Activated naive CD4-positive, alpha-beta T cell treated with anti-CD3 and anti-CD28 coated beads, Interleukin-2, amount 50 U/mL, for 72 hours (primary cell): ENCODE measurements around the gene ENOX1. TPM values are rescaled to one million over a fixed set of nuclear protein-coding genes. Genes with fewer than 3 reads are reported as not detected.

ENCODE experiments used
- ATAC-seq, 2 donors: fragments of 150-1000 bp; cut with Tn5 transposase; 2 replicates each; pipeline ENCODE4 v1.10.0; 2021; ENCODE audit warnings: mild to moderate bottlenecking in 2 of 2, moderate library complexity in 2 of 2
- DNase-seq, 2 donors: peaks; one replicate each; pipeline ENCODE4 v3.0.0; 2021 to 2022; ENCODE audit warnings: low spot score in 2 of 2
- H3K27ac Mint-ChIP-seq, 2 donors: one replicate each; pipeline ENCODE4 v1.8.0; 2022; ENCODE audit warnings: mild to moderate bottlenecking in 2 of 2, mixed read lengths in 2 of 2
- H3K36me3 Mint-ChIP-seq, 2 donors: one replicate each; pipeline ENCODE4 v1.8.0; 2022; ENCODE audit warnings: mixed read lengths in 2 of 2
- H3K9me3 Mint-ChIP-seq, 2 donors: one replicate each; pipeline ENCODE4 v1.8.0; 2022; ENCODE audit warnings: mixed read lengths in 2 of 2
- total RNA-seq, 2 donors: library from RNA; stranded (reverse); gene quantifications; one replicate each; pipeline ENCODE4 v1.2.3, GENCODE V29; 2022

ENOX1 gene
- total RNA-seq, 2 donors from 2014 or later: 1.8 TPM; not detected in 1

GRCh38 chr13:43238341-43239083, 548.3 kb downstream of the ENOX1 start:
- DNase-seq: no peak
- H3K9me3 Mint-ChIP-seq: no peaks in the 10 kb centered on the region
- H3K27ac Mint-ChIP-seq: peak overlapping the region in 1 of 2 donors; percentile 65
- no peaks in the 10 kb centered on the region for H3K36me3 Mint-ChIP-seq
- ATAC-seq: no peak

DNA sequence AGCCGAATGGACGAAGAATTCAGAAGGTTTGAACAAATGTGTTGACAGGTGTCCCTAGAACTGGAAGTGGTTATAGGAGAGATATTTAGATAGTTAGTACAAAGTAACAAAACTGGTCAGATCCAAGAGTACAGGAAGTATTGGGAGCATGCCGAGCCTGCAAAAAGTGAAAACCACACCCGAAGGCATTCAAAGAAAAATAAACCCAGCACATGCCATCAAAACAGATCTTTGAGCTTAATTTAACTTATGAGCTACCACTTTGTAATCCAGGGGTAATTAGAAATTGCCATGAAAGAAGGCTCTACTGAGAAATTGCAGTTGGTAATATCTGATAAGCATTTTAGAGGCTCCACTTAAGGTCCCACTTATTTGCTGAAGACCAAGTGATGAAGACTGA, 549.2 kb downstream of the ENOX1 start:
- Mint-ChIP-seq H3K27ac (no peak overlapping the region), H3K36me3 (no peaks in the 10 kb centered on the region), H3K9me3 (no peaks in the 10 kb centered on the region)
- DNase-seq: no peak
- ATAC-seq: no peak

GRCh38 chr13:43235028-43235427, 551.7 kb downstream of the ENOX1 start:
- no peaks in the 10 kb centered on the region for H3K9me3 Mint-ChIP-seq
- no peak overlapping the region for H3K27ac Mint-ChIP-seq
- DNase-seq (no peak), ATAC-seq (no peak)
- H3K36me3 Mint-ChIP-seq: no peaks in the 10 kb centered on the region

GRCh38 chr13:43232873-43233265, 553.9 kb downstream of the ENOX1 start:
- ATAC-seq: no peak
- no peak overlapping the region for H3K27ac Mint-ChIP-seq
- H3K9me3 Mint-ChIP-seq: no peaks in the 10 kb centered on the region
- DNase-seq: no peak
- H3K36me3 Mint-ChIP-seq: no peaks in the 10 kb centered on the region

- Mint-ChIP-seq H3K36me3 (no peaks in the 10 kb centered on the region), H3K9me3 (no peaks in the 10 kb centered on the region), H3K27ac (no peak overlapping the region)
- ATAC-seq: no peak
- no peak for DNase-seq
Observed at GRCh38 chr13:43232144-43232872, 554.5 kb downstream of the ENOX1 start.

GRCh38 chr13:43230989-43231388, 555.8 kb downstream of the ENOX1 start:
- ATAC-seq (no peak), DNase-seq (no peak)
- Mint-ChIP-seq H3K36me3 (no peaks in the 10 kb centered on the region), H3K27ac (no peak overlapping the region), H3K9me3 (no peaks in the 10 kb centered on the region)

GRCh38 chr13:43229506-43229905, 557.3 kb downstream of the ENOX1 start:
- H3K36me3 Mint-ChIP-seq: no peaks in the 10 kb centered on the region
- ATAC-seq (no peak), DNase-seq (no peak)
- no peak overlapping the region for H3K27ac Mint-ChIP-seq
- no peaks in the 10 kb centered on the region for H3K9me3 Mint-ChIP-seq

DNA sequence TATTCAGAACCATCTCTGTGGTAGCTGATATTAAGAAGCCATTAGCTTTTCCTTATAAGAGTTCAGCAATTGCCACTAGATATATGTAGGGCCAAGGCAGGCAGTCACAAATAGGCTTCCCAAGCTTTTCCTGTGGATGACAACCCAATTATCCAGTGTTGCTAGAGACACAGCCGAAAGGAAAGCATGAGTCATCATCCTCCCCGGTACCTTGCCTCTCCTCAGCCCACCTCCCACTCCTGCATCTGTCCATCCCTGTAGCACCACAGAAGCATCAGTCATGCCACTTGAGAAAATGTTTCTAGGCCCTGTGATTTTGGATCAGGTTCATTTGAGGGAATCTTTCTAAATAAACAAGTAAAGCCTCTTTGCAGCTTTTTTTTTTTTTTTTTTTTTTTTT, 559.1 kb downstream of the ENOX1 start:
- DNase-seq (no peak), ATAC-seq (no peak)
- no peaks in the 10 kb centered on the region for H3K9me3 Mint-ChIP-seq
- H3K36me3 Mint-ChIP-seq: no peaks in the 10 kb centered on the region
- no peak overlapping the region for H3K27ac Mint-ChIP-seq

DNA sequence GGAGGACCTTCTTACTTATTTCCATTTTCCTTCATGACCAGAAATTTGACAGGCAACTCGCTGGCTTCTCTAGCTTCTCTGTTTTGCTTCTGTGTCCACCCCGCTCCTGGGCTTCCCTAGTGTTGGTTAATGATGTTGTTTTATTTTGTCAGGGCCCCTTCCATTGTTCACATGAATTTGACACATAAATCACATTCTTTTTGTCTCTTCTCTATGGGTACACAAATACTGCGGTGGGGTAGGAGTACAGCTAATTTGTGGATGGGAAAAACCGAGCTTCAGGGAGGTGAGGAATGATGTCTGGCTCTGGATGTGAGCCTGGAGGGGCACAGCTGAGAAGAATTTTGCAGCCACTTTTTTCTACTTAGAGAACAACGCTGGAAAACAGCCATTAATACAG, 563.6 kb downstream of the ENOX1 start:
- Mint-ChIP-seq H3K9me3 (no peaks in the 10 kb centered on the region), H3K36me3 (no peaks in the 10 kb centered on the region), H3K27ac (no peak overlapping the region)
- no peak for ATAC-seq
- DNase-seq: no peak

GRCh38 chr13:43222086-43222485, 564.7 kb downstream of the ENOX1 start:
- ATAC-seq (no peak), DNase-seq (no peak)
- H3K9me3 Mint-ChIP-seq: no peaks in the 10 kb centered on the region
- no peaks in the 10 kb centered on the region for H3K36me3 Mint-ChIP-seq
- H3K27ac Mint-ChIP-seq: no peak overlapping the region

DNA sequence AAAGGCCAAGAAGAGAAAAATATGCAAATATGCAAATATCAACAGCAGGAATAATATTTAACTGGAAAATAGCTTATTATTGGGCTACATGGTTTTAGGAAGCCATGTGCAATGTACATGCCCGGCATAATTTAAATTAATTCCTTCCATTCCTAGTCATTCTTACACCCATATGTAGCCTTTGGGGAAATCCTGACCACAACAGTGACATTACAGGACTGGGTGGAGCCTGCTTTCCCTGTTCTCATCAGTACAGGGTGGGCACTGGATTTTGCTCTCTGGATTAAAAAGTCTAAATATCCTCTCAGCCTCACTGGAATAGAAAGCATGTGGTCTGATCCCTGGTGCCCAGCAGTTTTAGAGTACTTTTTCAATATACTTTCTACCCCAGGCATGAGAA, 565.2 kb downstream of the ENOX1 start:
- ATAC-seq: no peak
- Mint-ChIP-seq H3K27ac (no peak overlapping the region), H3K9me3 (no peaks in the 10 kb centered on the region), H3K36me3 (no peaks in the 10 kb centered on the region)
- DNase-seq: no peak

DNA sequence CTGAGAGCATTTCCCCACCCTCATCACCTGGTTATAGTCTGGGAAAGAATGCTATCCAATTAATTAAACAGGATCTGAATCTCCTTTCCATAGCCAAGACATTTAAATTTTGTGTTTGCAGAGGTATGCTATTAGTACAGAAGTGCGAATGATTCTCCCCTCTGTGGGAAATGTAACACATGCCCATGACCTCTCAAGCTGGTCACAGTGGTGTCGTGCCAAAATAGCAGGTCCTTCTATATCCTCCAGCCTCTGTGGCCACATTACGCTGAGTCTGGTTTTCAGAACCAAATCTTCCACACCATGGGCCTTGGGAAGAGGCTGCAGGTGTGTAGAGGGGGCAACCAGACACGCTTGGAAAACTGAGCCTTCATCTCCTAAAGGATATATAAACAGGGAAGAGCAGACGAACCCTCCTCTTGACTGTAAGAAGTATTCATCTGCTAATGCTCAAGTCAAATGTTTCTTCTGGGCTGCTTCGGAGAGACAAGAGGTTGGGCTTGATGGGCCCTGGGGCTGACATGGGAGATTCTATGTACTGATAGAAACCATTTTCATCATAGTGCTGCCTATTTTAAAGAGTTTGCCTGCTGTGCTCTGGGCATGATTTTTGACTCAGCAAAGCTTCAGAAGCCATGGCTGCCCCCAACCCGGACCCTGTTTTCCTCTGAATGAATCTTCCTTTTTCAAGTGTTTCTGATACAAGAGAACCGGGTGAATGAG, 565.7 kb downstream of the ENOX1 start:
- ATAC-seq: no peak
- no peaks in the 10 kb centered on the region for H3K9me3 Mint-ChIP-seq
- no peaks in the 10 kb centered on the region for H3K36me3 Mint-ChIP-seq
- H3K27ac Mint-ChIP-seq: no peak overlapping the region
- DNase-seq: no peak

DNA sequence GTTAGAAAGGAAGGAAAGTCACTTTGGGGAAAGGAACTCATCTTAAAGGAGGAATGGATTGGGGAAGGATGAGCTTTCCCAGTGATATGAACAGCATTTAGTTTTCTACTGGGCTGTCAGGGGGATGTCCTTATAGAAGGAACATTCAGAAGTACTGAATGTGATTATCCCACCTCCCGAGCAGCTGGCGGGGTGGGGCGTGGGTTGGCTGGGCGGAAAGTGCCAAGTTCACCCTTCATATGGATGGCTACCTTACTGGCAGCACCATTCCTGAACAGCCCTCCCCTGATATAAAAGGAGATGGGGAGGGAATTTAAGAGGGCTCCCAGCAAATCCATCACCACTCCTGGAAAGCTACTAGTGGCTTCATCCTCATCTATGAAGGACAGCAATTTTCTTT, 572.6 kb downstream of the ENOX1 start:
- no peak overlapping the region for H3K27ac Mint-ChIP-seq
- H3K36me3 Mint-ChIP-seq: no peaks in the 10 kb centered on the region
- no peaks in the 10 kb centered on the region for H3K9me3 Mint-ChIP-seq
- no peak for ATAC-seq
- DNase-seq: no peak

DNA sequence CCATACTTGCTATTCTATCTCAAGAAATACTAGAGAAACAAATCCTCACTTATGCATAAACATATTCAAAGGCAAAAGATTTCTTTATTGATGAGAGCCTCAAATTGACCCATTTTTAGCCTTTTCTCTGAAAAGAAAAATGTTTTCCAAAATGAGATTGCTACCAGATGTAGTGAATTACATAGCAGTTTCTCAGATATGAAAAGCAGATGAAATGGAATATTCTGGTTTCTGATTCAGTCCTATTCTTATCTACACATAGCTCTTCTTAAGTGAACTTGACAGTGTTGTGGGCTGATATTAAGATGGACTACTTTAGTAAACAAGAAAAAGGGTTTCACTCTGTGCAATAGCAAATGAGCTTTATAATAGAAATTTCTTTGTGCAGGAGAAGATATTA, 579.9 kb downstream of the ENOX1 start:
- DNase-seq (no peak), ATAC-seq (no peak)
- no peak overlapping the region for H3K27ac Mint-ChIP-seq
- no peaks in the 10 kb centered on the region for H3K36me3 Mint-ChIP-seq
- peaks cover 0 to 4% of the 10 kb centered on the region in 2 donors for H3K9me3 Mint-ChIP-seq

DNA sequence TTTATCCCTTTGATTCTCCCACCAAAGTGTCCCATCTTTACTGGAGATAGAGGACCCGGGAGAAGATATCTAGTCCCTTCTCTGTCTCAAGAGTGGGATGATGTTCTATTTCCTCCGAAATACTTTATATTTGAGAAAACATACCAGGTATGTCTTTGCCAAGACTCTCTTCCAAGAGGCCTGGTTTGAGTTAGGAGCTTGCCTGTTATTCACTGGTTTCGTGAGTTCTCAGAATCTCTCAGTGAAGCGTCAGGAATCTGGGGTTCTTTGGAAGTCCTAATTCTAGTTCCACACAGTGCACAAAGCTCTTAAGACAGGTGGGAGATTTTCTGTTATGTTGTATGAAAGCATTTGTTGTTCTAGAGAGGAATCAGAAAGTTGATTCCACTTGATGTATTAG, 581.4 kb downstream of the ENOX1 start:
- ATAC-seq (no peak), DNase-seq (no peak)
- H3K36me3 Mint-ChIP-seq: no peaks in the 10 kb centered on the region

DNA sequence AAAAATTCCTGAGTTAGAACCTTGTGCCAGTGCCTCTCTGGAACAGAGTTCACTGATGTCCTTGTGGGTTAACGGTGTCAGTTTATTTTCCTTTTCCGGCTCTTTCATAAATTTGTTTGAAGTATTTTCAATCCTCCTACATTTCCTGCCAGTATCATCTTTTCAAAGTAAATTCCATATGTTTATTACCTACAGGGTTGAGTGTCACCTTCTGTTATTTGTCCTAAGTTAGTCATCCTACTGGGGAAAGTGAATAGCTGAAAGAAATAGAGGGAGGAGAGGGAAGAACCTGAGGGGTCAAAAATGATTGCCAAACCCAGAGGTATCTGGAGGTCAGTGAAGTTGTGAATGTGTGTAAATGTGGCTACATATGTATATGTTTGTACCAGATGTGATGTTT, 582.2 kb downstream of the ENOX1 start:
- peaks cover 0 to 4% of the 10 kb centered on the region in 2 donors for H3K9me3 Mint-ChIP-seq
- no peaks in the 10 kb centered on the region for H3K36me3 Mint-ChIP-seq
- no peak overlapping the region for H3K27ac Mint-ChIP-seq
- ATAC-seq: no peak
- DNase-seq: no peak

More for the DNA sequence above, 581.4 kb downstream of the ENOX1 start:
- peaks cover 0 to 4% of the 10 kb centered on the region in 2 donors for H3K9me3 Mint-ChIP-seq
- no peak overlapping the region for H3K27ac Mint-ChIP-seq

DNA sequence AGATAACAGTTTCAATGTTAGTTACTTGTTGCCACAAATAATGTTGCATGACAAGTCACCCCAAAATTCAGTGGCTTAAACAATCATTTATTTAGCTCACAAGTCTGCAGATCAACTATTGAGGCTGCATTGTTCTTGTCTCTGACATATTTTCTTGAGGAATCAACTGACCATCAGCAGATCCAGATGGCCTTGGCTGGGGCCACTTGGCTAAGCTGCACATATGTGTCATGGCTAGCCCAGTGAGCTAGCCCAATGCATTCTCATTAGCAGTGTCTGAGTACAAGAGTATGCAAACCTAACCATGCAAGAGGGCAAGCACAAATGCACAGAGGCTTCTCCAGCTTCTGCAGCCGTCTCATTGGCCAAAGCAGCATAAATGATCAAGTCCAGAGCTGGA, 583.0 kb downstream of the ENOX1 start:
- Mint-ChIP-seq H3K27ac (no peak overlapping the region), H3K36me3 (no peaks in the 10 kb centered on the region), H3K9me3 (peaks cover 0 to 4% of the 10 kb centered on the region in 2 donors)
- no peak for ATAC-seq
- DNase-seq: no peak
